GM12875 (cell line): Measurements from ENCODE around the gene MED25.
"Not testable (repeated sequence)": the region's sequence is repeated elsewhere in the genome, so short reads cannot be mapped to it uniquely, and the experiment has no call there.

Experiments
- H3K4me3 ChIP-seq: one replicate; pipeline ENCODE4 v1.5.1; 2011; ENCODE audit warnings: low read depth, low read length, control low read depth
- CTCF ChIP-seq: IDR thresholded peaks from 2 replicates; pipeline ENCODE4 v1.5.1; 2011; ENCODE audit warnings: low read depth, mild to moderate bottlenecking, control low read depth, inconsistent platforms, low read length, moderate library complexity, borderline replicate concordance; ENCODE audit not compliant: insufficient read depth

Gene MED25

GRCh38 chr19:49816590-49816989, 1.5 kb upstream of the MED25 start:
- no peak overlapping the region for H3K4me3 ChIP-seq
- no peak for TF ChIP-seq CTCF

DNA sequence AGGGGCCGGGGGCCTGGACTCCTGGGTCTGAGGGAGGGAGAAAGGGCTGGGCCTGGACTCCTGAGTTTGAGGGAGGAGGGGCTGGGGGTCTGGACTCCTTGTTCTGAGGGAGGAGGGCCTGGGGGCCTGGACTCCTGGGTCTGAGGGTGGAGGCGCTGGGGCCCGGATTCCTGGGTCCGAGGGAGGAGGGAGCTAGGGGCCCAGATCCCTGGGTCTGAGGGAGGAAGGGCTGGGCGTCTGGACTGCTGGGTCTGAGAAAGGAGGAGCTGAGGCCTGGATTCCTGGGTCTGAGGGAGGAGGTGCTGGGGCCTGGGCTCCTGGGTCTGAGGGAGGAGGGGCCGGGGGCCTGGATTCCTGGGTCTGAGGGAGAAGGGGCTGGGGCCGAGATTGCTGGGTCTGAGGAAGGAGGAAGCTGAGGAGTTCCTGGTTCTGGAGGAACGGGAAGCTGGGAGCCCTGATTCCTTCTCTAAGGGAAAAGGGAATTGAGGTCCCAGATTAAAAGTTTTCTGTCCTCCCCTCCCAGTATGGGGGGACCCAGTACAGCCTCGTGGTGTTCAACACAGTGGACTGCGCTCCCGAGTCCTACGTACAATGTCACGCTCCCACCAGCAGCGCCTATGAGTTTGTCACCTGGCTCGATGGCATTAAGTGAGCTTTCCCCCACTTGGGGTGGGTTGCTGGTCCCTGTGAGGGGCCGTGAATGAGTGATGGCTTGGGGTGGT, 721 bp downstream of the MED25 start:
- H3K4me3 ChIP-seq, result peak overlapping the region; percentile 87
- no peak for TF ChIP-seq CTCF

DNA sequence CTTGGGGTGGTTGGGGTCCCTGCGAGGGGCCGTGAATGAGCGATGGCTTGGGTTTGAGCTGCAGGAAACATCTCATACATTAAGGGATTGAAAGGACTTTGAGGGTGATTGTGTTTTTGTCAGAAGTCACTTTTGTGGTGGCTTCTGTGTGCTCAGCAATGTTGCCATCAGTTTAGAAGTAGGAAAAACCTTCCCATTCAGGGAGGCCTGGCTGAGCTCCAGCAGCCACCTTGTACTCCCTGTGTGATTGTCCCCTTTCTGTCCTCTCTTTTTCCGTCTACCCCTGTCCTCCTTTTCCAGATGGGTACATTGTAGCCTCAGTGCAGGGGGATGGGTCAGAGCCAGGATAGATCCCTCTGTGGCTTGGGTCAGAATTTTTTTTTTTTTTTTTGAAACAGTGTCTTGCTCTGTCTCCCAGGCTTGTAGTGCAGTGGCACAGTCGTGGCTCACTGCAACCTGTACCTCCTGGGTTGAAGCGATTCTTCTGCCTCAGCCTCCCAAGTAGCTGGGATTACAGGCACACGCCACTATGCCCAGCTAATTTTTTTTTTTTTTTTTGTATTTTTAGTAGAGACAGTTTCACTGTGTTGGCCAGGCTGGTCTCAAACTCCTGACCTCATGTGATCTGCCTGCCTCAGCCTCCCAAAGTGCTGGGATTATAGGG, 1.5 kb downstream of the MED25 start:
- H3K4me3 ChIP-seq, result not testable (repeated sequence)

GRCh38 chr19:49820125-49820524, 2.0 kb downstream of the MED25 start:
- H3K4me3 ChIP-seq, result no peak overlapping the region
- TF ChIP-seq CTCF, result no peak

GRCh38 chr19:49823472-49823871, 5.4 kb downstream of the MED25 start:
- TF ChIP-seq CTCF, result no peak
- H3K4me3 ChIP-seq, result no peak overlapping the region

DNA sequence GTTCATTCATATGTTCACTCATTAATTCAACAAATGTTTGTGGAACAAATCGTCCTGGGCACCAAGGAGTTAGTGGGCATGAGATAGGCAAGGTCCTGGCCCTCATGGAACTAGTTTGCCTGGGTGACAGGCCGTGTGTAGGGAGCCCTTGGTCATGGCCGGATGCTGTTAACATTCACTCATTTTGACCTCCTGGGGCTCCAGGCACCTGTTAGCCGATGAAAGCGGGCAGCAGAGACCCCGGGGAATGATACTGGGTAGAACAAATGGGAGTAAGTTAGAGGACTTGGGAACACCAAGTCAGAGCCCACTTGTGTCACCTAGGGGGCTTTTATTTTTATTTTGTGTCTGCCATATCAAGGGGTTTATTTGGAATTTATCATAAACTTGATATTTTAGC, 6.6 kb downstream of the MED25 start:
- H3K4me3 ChIP-seq, result no peak overlapping the region
- no peak for TF ChIP-seq CTCF

- TF ChIP-seq CTCF, result no peak
- H3K4me3 ChIP-seq, result no peak overlapping the region
Measured at GRCh38 chr19:49827034-49827433, 8.9 kb downstream of the MED25 start.
